ENCODE measurements around the gene BMERB1. TPM values are rescaled to one million over a fixed set of nuclear protein-coding genes. Genes with fewer than 3 reads are reported as not detected.

The BMERB1 gene
- total and polyA plus RNA-seq, 8 donors = 4.6 to 99.5 (median 25.6) TPM

GRCh38 chr16:15593235-15593634 lies 158.8 kb downstream of the BMERB1 start:
- no peaks in the 10 kb centered on the region for H3K9me3 ChIP-seq
- intact Hi-C loops (cut with DNase I; ENCODE audit: low total_unique reads) = no loop called here
- 83 to 93% (median 89%) methylated on average over 8 to 9 of the region's 9 CpGs for WGBS, 5 donors
- TF ChIP-seq CTCF (IDR thresholded peaks at IDR 0.05) (no peak), EP300 (IDR thresholded peaks at IDR 0.05) (no peak), POLR2A (IDR thresholded peaks at IDR 0.05) (no peak), POLR2AphosphoS5 (IDR thresholded peaks at IDR 0.05) (no peak)
- no peak for DNase-seq
- H3K27me3 ChIP-seq = no peaks in the 10 kb centered on the region
- peak overlapping the region in 2 of 5 donors; percentile 90 to 93 for H3K27ac ChIP-seq
- H3K36me3 ChIP-seq = peaks cover 21 to 74% (median 60%) of the 10 kb centered on the region in 4 donors
- H3K4me1 ChIP-seq = peaks cover 10 to 41% (median 15%) of the 10 kb centered on the region in 4 donors
- H3K4me3 ChIP-seq = no peak overlapping the region

DNA sequence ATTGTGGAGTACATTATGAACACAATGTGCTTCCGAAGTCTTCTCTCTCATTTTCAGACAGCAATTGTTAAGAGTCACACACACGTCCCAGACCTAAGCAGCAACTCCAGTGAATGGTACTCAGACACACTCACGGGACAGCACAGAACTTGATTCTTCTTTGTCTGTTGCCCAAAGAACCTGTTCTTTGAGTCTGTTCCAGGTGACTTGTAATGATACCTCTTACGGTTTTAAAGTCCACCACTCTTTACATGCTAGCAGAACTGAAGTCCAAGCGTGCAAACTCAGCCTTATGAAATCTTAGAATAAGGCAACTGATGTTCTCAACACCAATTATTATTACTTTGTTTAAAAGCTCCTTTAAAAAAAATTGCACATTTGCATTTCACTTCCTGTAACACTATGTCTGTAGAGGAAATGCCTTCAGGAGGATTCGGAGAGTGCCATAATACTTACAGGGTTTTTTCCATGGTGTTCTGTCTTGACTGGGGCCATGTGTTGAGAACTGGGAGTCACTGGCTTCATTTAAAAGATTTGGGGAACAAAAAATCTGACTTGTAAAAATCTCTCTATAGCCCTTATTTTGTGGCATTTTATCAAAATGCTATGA lies 160.4 kb downstream of the BMERB1 start:
- H3K9me3 ChIP-seq = no peaks in the 10 kb centered on the region
- intact Hi-C loops (cut with DNase I; ENCODE audit: low total_unique reads) = no loop called here
- H3K27me3 ChIP-seq = no peaks in the 10 kb centered on the region
- TF ChIP-seq EP300 (IDR thresholded peaks at IDR 0.05) (no peak), POLR2A (IDR thresholded peaks at IDR 0.05) (no peak), CTCF (IDR thresholded peaks at IDR 0.05) (no peak), POLR2AphosphoS5 (IDR thresholded peaks at IDR 0.05) (no peak)
- WGBS, 5 donors = 79 to 89% (median 83%) methylated on average over 6 of the region's 6 CpGs
- H3K36me3 ChIP-seq = peaks cover 32 to 74% (median 67%) of the 10 kb centered on the region in 4 donors
- H3K4me3 ChIP-seq = no peak overlapping the region
- H3K4me1 ChIP-seq = peaks cover 10 to 30% (median 12%) of the 10 kb centered on the region in 4 donors
- no peak for DNase-seq
- H3K27ac ChIP-seq = peak overlapping the region in 1 of 5 donors; percentile 23

GRCh38 chr16:15597135-15597534 lies 162.7 kb downstream of the BMERB1 start:
- 69 to 89% (median 84%) methylated on average over 6 of the region's 6 CpGs for WGBS, 5 donors
- peak overlapping the region in 1 of 5 donors; percentile 15 for H3K27ac ChIP-seq
- H3K9me3 ChIP-seq = no peaks in the 10 kb centered on the region
- intact Hi-C loops (cut with DNase I; ENCODE audit: low total_unique reads) = no loop called here
- DNase-seq = no peak
- H3K4me1 ChIP-seq = peaks cover 0 to 11% (median 0%) of the 10 kb centered on the region in 4 donors
- TF ChIP-seq POLR2AphosphoS5 (IDR thresholded peaks at IDR 0.05) (no peak), POLR2A (IDR thresholded peaks at IDR 0.05) (no peak), EP300 (IDR thresholded peaks at IDR 0.05) (no peak), CTCF (IDR thresholded peaks at IDR 0.05) (no peak)
- H3K36me3 ChIP-seq = peaks cover 48 to 97% (median 90%) of the 10 kb centered on the region in 4 donors
- no peak overlapping the region for H3K4me3 ChIP-seq
- no peaks in the 10 kb centered on the region for H3K27me3 ChIP-seq

- peaks cover 0 to 2% (median 0%) of the 10 kb centered on the region in 4 donors for H3K4me1 ChIP-seq
- H3K4me3 ChIP-seq = no peak overlapping the region
- no peak overlapping the region for H3K27ac ChIP-seq
- DNase-seq = no peak
- WGBS, 5 donors = 87 to 94% (median 92%) methylated on average over 10 to 15 of the region's 15 CpGs
- H3K9me3 ChIP-seq = no peaks in the 10 kb centered on the region
- H3K36me3 ChIP-seq = peaks cover 48 to 100% (median 99%) of the 10 kb centered on the region in 4 donors
- no peaks in the 10 kb centered on the region for H3K27me3 ChIP-seq
- intact Hi-C loops (cut with DNase I; ENCODE audit: low total_unique reads) = no loop called here
- no peak for TF ChIP-seq EP300 (IDR thresholded peaks at IDR 0.05)
- TF ChIP-seq POLR2A (IDR thresholded peaks at IDR 0.05) = no peak
Measured at GRCh38 chr16:15597822-15598647, 163.6 kb downstream of the BMERB1 start.
